Endothelial cell of umbilical vein (primary cell): Measurements from ENCODE around the gene PLEKHA7.

Experiments used
- CTCF ChIP-seq, 2 donors: IDR thresholded peaks; 1 replicate in 1 of 2; 2 replicates in 1 of 2; pipeline ENCODE4 v1.5.1; 2011; ENCODE audit warnings: low read length in 2 of 2, mild to moderate bottlenecking in 2 of 2, moderate library complexity in 2 of 2, control low read depth in 1 of 2, inconsistent platforms in 1 of 2, low read depth in 1 of 2; ENCODE audit not compliant: insufficient read depth in 1 of 2; ENCODE audit errors: extremely low read depth in 1 of 2
- EZH2 ChIP-seq: IDR thresholded peaks from 2 replicates; pipeline ENCODE4 v1.6.1; 2012; ENCODE audit warnings: borderline replicate concordance, low read depth, mild to moderate bottlenecking, moderate library complexity, low read length, inconsistent platforms; ENCODE audit not compliant: severe bottlenecking
- FOS ChIP-seq: IDR thresholded peaks from 2 replicates; pipeline ENCODE4 v1.6.1; 2011; ENCODE audit warnings: mild to moderate bottlenecking, low read length, moderate library complexity, borderline replicate concordance; ENCODE audit not compliant: insufficient read depth
- JUN ChIP-seq: IDR thresholded peaks from 2 replicates; pipeline ENCODE4 v1.6.1; 2011; ENCODE audit warnings: borderline replicate concordance, low read depth; ENCODE audit not compliant: insufficient read length, insufficient read depth
- MAX ChIP-seq: IDR thresholded peaks from 2 replicates; pipeline ENCODE4 v1.6.1; 2011; ENCODE audit not compliant: insufficient read depth, insufficient read length
- MYC ChIP-seq: IDR thresholded peaks from one replicate; pipeline ENCODE4 v1.6.1; 2011; ENCODE audit warnings: mild to moderate bottlenecking, low read depth, low read length
- POLR2A ChIP-seq: IDR thresholded peaks from 2 replicates; pipeline ENCODE4 v1.6.1; 2012; ENCODE audit warnings: low read depth, mild to moderate bottlenecking, control low read depth, low read length
- POLR2AphosphoS5 ChIP-seq: IDR thresholded peaks from 2 replicates; pipeline ENCODE4 v1.6.1; 2012; ENCODE audit warnings: low read depth, mild to moderate bottlenecking, control low read depth, low read length, moderate library complexity; ENCODE audit not compliant: insufficient read depth

GRCh38 chr11:16738947-16739815 is 275.0 kb downstream of the PLEKHA7 start:
- TF ChIP-seq CTCF (IDR thresholded peaks at IDR 0.05; ENCODE audit: extremely low read depth in 1 of 2, insufficient read depth in 1 of 2, low read depth in 1 of 2, low read length in 2 of 2) (no peak), POLR2A (no peak), EZH2 (no peak), MAX (no peak), POLR2AphosphoS5 (no peak), JUN (no peak), MYC (no peak), FOS (no peak)
